Stimulated activated naive CD8-positive, alpha-beta T cell treated with anti-CD3 and anti-CD28 coated beads, Interleukin-15, Interleukin-2, amounts not matched to agents 100 U/mL and 50 U/mL, for 24 hours (primary cell): ENCODE data around the gene NLGN2.

Source experiments
- ATAC-seq: fragments of 150-1000 bp; cut with Tn5 transposase; one replicate; pipeline ENCODE4 v1.10.0; 2021
- DNase-seq: peaks from one replicate; pipeline ENCODE4 v3.0.0; 2021

NLGN2 gene

DNA sequence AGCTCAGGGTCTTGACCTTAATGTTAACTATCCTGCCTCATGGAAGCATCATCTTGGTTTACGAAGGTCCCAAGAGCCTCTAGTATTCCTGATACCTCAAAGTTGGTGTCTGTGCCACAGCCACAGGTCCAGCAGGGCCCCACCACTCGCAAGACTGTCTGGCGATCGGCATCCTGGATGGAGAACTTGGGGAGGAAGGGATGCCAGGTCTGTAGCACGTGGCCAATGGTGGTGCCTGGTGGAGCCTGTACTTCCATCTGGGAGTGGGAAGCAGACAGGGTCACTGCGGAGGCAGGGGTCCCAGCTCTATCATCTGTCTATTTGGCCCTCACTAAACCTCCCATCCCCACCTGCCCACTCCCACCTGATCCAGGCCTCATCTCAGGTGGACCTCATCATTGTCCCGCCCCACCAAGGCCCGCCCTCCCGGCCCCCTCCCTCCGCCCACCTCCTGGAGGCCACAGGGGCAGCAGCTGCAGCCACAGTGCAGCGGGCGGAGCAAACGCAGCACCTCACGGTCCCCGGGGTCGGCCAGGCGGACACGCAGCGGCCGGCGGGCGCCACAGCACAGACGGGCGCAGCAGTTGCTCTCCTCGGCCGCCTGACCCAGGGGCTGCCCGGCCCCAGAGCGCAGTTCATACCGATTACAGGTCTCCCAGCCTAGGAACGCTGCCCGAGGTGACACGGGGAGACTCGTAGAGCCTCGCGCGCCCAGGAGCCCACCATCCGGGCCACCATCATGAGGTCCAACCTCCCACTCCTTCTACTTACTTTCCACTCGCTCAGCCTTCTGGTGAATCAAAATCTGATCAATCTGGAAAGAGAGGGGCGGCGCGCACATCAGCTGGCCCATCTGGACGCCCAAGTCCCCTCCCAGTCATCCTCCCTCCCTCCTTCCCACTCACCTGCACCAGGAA, 14.7 kb upstream of the NLGN2 start:
- DNase-seq = no peak
- ATAC-seq = no peak

DNA sequence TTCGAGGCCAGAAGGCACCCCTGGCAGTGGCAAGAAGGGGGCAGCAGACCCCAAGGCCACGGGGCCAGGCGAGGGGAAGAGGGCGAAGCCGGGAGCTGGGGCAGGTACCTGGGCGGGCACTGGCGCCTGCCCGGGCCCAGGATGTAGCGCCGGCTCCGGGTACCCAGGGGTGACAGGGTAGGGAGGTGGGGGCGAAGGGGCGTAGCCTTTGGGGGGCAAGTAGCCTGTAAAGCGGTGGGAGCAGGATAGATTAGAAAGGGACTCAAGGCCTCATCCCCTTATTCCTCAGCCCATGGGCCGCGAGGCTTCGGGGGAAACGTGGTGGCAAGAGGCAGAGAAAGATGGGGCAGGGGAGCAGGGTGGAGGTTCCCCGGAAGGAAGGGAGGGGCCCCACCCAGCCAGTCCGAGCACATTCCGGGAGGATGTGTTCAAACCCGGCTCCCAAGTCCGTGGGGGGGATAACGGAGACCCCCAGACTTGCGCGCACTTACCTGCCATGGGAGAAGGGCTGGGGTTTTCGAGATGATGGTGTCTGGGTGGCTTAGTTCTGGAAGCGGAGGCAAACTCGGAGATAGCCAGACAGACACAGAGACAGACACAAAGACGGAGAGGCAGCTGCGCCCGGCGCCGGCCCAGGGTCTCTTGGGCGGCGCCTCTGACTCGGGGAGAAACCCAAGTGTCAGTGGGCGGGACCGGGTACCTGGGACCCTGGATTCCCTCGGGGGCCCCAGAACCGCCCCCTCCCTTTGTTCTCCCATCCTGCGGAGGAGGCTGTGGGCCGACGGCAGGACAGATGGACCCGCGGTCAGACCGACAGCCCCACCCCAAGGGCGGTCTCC, 13.8 kb upstream of the NLGN2 start:
- DNase-seq (peak; percentile 66), ATAC-seq (peak; percentile 57)

GRCh38 chr17:7394452-7395191, 13.0 kb upstream of the NLGN2 start, which contains the start of gene PLSCR3:
Gene PLSCR3, minus strand, starts transcription at chr17:7394525. Its CDS starts 415 bp downstream, at chr17:7394110.
- DNase-seq = peak; percentile 90
- peak; percentile 89 for ATAC-seq

- no peak for ATAC-seq
- DNase-seq = no peak
Measured at GRCh38 chr17:7396147-7396546, 11.5 kb upstream of the NLGN2 start.

DNA sequence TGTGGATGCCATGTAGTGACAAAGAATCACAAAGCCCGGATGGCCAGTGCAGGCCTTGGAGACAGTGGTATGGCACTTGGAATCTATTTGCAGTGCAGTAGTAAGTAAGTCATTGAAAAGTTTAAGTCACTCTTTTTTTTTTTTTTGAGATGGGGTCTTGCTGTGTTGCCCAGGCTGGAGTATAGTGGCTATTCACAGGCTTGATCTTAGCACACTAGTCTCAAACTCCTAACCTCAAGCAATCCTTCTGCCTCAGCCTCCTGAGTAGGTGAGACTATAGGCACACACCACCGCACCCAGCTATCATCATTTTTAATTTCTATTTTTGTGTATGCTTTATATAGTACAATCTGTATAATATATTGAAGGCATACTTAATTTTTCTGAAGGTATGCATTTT, 9.0 kb upstream of the NLGN2 start:
- ATAC-seq = no peak
- DNase-seq = no peak

DNA sequence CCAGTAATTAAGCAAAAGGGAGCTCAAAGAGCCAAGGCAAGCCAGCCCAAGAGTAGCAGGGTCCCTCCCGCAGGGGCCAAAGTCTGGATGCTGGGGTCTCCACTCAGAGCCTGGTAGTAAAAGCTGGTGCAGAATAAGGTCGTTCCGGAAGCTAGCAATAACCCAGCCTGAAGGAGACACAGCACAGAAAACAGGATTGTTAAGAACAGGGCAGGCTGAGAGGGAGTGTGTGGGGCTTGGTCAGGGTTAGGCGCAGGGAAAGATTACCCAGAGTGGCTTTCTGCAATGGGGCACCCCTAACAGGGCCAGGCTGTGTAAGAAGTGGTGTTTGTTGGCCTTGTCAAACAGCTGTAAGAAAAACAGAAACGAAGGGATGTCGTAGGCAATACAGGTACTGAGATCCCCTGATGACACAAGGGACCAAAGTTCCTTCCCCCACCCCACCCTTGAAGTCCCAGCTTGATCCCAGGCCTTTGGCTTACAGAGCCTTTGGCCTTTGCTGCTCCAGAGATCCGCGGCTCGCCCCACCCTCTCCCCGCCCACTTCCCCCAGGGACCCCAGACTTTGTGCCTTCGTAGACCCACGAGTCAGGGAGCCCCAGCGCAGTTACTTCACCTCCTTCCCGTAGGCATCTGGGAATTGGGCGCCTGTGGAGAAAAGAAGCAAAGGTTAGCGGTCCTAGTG, 4.5 kb upstream of the NLGN2 start:
- ATAC-seq = no peak
- peak; percentile 43 for DNase-seq

- ATAC-seq (peak; percentile 16), DNase-seq (no peak)
Measured at GRCh38 chr17:7403727-7403976, 4.0 kb upstream of the NLGN2 start.

- ATAC-seq = peak; percentile 95
- peak; percentile 95 for DNase-seq
Measured at GRCh38 chr17:7403977-7404736, 3.5 kb upstream of the NLGN2 start, which contains the start of gene TMEM256. Gene TMEM256, minus strand, starts transcription at chr17:7404097. Its CDS starts 13 bp downstream, at chr17:7404084.

DNA sequence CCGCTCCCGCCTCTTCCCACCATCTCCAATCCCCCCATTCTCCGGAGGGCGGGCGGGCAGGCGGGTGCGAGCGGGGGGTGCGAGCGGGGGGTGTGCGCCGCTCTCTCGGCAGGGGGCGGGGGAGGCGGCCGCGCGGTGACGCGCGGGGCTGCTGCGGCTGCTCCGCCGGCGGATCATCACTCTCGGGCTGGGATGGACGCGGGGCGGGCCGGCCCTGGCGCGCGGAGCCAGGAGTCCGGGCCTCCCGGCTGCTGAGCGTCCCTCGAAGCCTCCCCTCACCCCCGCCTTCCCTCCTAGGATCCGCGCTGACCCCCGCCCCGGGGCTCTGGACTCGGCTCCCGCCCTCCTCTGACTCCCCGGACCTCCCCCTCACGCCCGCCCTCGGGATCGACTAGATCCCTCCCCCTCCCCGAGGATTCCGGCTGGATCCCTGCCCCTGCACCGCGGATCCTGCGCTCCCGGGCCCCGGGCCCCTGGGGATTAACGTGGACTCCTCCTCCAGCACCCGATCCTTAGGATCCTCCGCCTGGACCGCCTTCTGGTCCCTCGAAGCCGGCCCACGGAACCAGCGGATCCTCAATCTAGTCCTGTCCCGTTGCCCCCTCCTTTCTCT, 2.8 kb upstream of the NLGN2 start:
- DNase-seq (peak; percentile 73), ATAC-seq (peak; percentile 33)

- no peak for ATAC-seq
Measured at GRCh38 chr17:7405350-7406234, 2.1 kb upstream of the NLGN2 start.

GRCh38 chr17:7406235-7406825, 1.3 kb upstream of the NLGN2 start:
- ATAC-seq = no peak
- DNase-seq = no peak

More at GRCh38 chr17:7405350-7406234, 2.1 kb upstream of the NLGN2 start:
- DNase-seq = no peak

GRCh38 chr17:7407082-7407481, 563 bp upstream of the NLGN2 start:
- DNase-seq (no peak), ATAC-seq (no peak)

DNA sequence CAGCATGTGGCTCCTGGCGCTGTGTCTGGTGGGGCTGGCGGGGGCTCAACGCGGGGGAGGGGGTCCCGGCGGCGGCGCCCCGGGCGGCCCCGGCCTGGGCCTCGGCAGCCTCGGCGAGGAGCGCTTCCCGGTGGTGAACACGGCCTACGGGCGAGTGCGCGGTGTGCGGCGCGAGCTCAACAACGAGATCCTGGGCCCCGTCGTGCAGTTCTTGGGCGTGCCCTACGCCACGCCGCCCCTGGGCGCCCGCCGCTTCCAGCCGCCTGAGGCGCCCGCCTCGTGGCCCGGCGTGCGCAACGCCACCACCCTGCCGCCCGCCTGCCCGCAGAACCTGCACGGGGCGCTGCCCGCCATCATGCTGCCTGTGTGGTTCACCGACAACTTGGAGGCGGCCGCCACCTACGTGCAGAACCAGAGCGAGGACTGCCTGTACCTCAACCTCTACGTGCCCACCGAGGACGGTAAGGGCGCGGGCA, 645 bp downstream of the NLGN2 start:
- ATAC-seq (no peak), DNase-seq (peak; percentile 44)

- ATAC-seq (no peak), DNase-seq (no peak)
Measured at GRCh38 chr17:7408863-7409262, 1.2 kb downstream of the NLGN2 start.

DNA sequence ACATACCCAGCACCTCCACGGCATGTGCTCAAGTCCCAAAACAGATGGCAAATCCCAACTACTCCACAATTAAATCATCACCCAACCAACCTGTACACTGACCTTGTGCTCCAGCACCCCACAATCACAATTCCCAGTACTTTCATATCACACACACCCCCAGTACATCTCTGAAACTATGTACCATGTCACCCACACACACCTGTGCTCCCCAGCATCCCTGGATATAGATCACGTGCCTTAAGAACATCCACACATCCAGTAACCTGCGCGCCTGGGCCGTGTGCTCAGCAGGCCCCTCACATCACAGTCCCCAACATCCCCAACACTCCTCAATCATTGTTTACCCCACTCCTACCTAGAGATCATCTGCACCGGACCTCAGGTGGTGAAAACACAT, 2.1 kb downstream of the NLGN2 start:
- no peak for DNase-seq
- ATAC-seq = no peak

DNA sequence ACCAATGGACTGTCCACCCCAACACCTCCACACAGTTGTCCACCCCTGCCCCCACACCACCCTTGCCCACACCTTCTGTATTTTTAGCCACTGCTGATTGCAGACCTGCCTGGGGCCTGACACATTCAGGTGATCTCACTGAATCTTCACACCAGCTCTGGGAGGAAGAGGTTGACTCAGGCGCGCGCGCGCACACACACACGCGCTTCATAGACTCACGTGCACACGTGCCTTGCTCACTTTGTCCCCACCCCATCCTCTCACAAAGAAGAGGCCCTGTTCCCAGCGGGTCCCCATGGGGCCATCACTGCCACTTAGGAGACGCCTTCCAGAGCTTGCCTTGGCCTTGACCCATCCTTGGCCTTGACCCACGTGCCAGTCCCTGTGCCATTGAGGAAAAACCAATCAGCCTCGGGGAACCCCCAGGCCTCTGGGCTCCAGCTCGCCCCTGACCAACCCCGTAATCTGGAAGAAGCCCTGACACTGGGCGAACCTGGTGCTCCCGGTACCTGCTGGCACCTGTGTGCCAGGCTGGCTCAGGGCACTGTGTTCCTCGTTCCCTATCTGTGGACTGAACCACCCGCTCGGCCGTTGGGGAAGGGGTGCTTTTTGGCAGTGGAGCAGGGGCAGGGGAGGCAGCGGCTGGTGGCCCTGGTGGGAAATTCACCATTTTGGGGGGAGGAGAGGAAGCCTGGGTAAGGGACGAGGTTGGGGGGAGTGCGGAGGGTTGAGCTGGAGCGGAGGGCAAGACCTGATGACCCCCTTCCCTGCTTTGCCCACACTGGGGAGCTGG, 3.2 kb downstream of the NLGN2 start:
- no peak for ATAC-seq
- DNase-seq = no peak

GRCh38 chr17:7411427-7411750, 3.7 kb downstream of the NLGN2 start:
- DNase-seq = no peak
- ATAC-seq = no peak

DNA sequence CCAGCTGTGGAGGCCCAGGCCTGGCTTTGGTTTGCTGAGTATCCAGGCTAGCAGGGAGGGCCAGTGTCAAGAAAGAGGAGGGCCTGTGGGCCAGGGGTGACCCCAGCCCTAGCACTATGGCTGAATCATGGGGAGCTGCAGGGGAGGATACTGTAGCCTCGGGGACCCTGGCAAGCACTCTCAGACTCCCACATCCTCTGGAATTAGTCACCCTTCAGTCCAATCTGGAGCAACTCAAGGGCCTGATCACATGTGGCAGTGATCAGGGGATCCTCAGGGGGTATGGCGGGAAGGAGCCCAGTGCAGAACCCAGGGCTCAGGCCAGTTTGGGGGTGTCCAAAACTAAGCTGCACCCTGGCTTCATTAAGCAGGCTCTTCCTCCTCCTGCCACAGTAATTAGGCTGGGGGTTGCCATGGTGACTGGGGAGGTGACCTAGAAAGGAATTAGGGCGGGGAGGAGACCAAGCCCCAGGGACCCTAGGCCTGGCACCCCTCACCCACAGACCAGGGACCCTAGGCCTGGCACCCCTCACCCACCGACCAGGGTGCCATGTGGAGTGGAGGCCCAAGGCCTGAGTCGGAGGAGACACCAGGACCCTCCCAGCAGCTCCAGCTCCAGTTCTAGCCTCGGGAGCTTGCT, 5.8 kb downstream of the NLGN2 start:
- ATAC-seq = no peak
- no peak for DNase-seq
